H1 (cell line): ENCODE data around the gene DIAPH2. TPM values are rescaled to one million over a fixed set of nuclear protein-coding genes. Genes with fewer than 3 reads are reported as not detected.

ENCODE experiments used
- ASH2L ChIP-seq: fragments of 200-600, 300-600 bp; sonication (generic); IDR thresholded peaks from one replicate; pipeline ENCODE4 v1.7.1; 2017; ENCODE audit warnings: low read length
- CBX8 ChIP-seq: fragments of 300-800, 300-1000 bp; sonication (generic); IDR thresholded peaks from 2 replicates; pipeline ENCODE4 v1.7.1; 2016; ENCODE audit warnings: low read depth, low read length, borderline replicate concordance
- EGR1 ChIP-seq: IDR thresholded peaks from 2 replicates; pipeline ENCODE4 v1.6.1; 2011; ENCODE audit warnings: low read depth, low read length, borderline replicate concordance
- polyA plus RNA-seq, 7 experiments: library from polyadenylated mRNA; depleted of rRNA in 3 of 7; stranded (reverse) in 5 of 7; unstranded in 2 of 7; fragments of >200 nt in 5 of 7; fragments of 200-250 nt in 2 of 7; gene quantifications; 1 replicate in 5 of 7; 2 replicates in 1 of 7; 4 replicates in 1 of 7; pipeline versions ENCODE4 v1.2.1 to v1.2.3, GENCODE V29; 2011 to 2013; ENCODE audit warnings: missing spikeins in 2 of 7, mixed read lengths in 2 of 7
- total RNA-seq: library from RNA; stranded (reverse); fragmentation: NEBNext Ultra II Directional; extraction: Animal tissue kit (Norgen Biotek cat#: 25700); gene quantifications from 2 replicates; pipeline ENCODE4 v1.2.1, GENCODE V29; 2021

The DIAPH2 gene
- total and polyA plus RNA-seq, 2 of the 8 experiments (the other 6 are each of a cell fraction or from before 2014, with no cell fraction given), result 4.4 to 24.3 TPM

GRCh38 chrX:97211070-97211469 lies 526.4 kb downstream of the DIAPH2 start (continued):
- no peak for TF ChIP-seq EGR1
- no peak for TF ChIP-seq ASH2L
- no peak for TF ChIP-seq CBX8
